Smooth muscle cell (in vitro differentiated cells): Measurements from ENCODE around the gene NFIA. TPM values are rescaled to one million over a fixed set of nuclear protein-coding genes. Genes with fewer than 3 reads are reported as not detected.

Experiments
- DNase-seq: peaks from one replicate; lab custom pipeline; 2025; ENCODE audit not compliant: unreplicated experiment; lab: John Stamatoyannopoulos, UW
- H2AFZ ChIP-seq: fragments of 200-600 bp; sonication (generic); 2 replicates; pipeline ENCODE4 v1.6.0; 2016; ENCODE audit warnings: antibody characterized with exemption, low read depth, mild to moderate bottlenecking
- H3F3A ChIP-seq: fragments of 200-600 bp; sonication (generic); 2 replicates; pipeline ENCODE4 v1.6.0; 2017; ENCODE audit warnings: antibody characterized with exemption, low read depth
- H3K27ac ChIP-seq: fragments of 200-600 bp; sonication (generic); 2 replicates; pipeline ENCODE4 v1.5.1; 2016; ENCODE audit warnings: low read depth, mild to moderate bottlenecking
- H3K27me3 ChIP-seq: fragments of 200-600 bp; sonication (generic); 2 replicates; pipeline ENCODE4 v1.6.1; 2016; ENCODE audit warnings: low read depth, mild to moderate bottlenecking
- H3K36me3 ChIP-seq: fragments of 200-600 bp; sonication (generic); 2 replicates; pipeline ENCODE4 v1.5.1; 2016; ENCODE audit warnings: low read depth
- H3K4me1 ChIP-seq: fragments of 200-600 bp; sonication (generic); 2 replicates; pipeline ENCODE4 v1.5.1; 2016; ENCODE audit warnings: low read depth
- H3K4me2 ChIP-seq: fragments of 200-600 bp; sonication (generic); 2 replicates; pipeline ENCODE4 v1.6.0; 2016; ENCODE audit warnings: mild to moderate bottlenecking
- H3K4me3 ChIP-seq: fragments of 200-600 bp; sonication (generic); 2 replicates; pipeline ENCODE4 v1.5.1; 2016; ENCODE audit warnings: mild to moderate bottlenecking
- H3K79me2 ChIP-seq: fragments of 200-600 bp; sonication (generic); 2 replicates; pipeline ENCODE4 v1.6.0; 2016; ENCODE audit warnings: low read depth, mild to moderate bottlenecking
- H3K9ac ChIP-seq: fragments of 200-600 bp; sonication (generic); 2 replicates; pipeline ENCODE4 v1.6.0; 2016; ENCODE audit warnings: low read depth
- H3K9me3 ChIP-seq: fragments of 200-600 bp; sonication (generic); replicated peaks from 2 replicates; pipeline ENCODE4 v1.5.1; 2016; ENCODE audit warnings: low read depth
- H4K20me1 ChIP-seq: fragments of 200-600 bp; sonication (generic); 2 replicates; pipeline ENCODE4 v1.6.0; 2016; ENCODE audit warnings: low read depth
- WGBS: methylation state at CpG from one replicate; pipeline ENCODE4 v1.1.7; 2016; ENCODE audit warnings: low lambda C conversion rate; 5-methylcytosine and 5-hydroxymethylcytosine counted together
- polyA plus RNA-seq: library from polyadenylated mRNA; unstranded; fragments of >200 nt; fragmentation: Nextera tagmentation; extraction: Ambion mirVana; gene quantifications from 2 replicates; pipeline ENCODE4 v1.2.1, GENCODE V29; 2016
- total RNA-seq: library from RNA; depleted of rRNA; stranded (reverse); fragments of >200 nt; gene quantifications from 2 replicates; pipeline ENCODE4 v1.2.3, GENCODE V29; 2014
- TF ChIP-seq, protein P1 (sequence below): fragments of 200-600 bp; sonication (generic); IDR thresholded peaks from 2 replicates; pipeline ENCODE4 v1.5.1; 2017; ENCODE audit warnings: borderline replicate concordance, mild to moderate bottlenecking, antibody characterized with exemption; ENCODE audit not compliant: insufficient read depth, poor library complexity, severe bottlenecking

Gene NFIA
- total and polyA plus RNA-seq, 2 experiments from 2014 or later = 5.0 to 6.2 TPM

GRCh38 chr1:61171346-61171745, 89.0 kb downstream of the NFIA start:
- 67% methylated on average over 2 of the region's 2 CpGs for whole genome bisulfite sequencing

GRCh38 chr1:61171974-61172373, 89.6 kb downstream of the NFIA start:
- no peak overlapping the region for H3K4me2 ChIP-seq

More at GRCh38 chr1:61171346-61171745, 89.0 kb downstream of the NFIA start:
- no peak for DNase-seq
- H3K4me2 ChIP-seq = no peak overlapping the region
- no peaks in the 10 kb centered on the region for H3K79me2 ChIP-seq
- H2AFZ ChIP-seq = no peak overlapping the region
- no peak overlapping the region for H3K4me3 ChIP-seq
- no peak overlapping the region for H3K9ac ChIP-seq
- H3K9me3 ChIP-seq = no peaks in the 10 kb centered on the region
- no peaks in the 10 kb centered on the region for H3K4me1 ChIP-seq
- no peaks in the 10 kb centered on the region for H3F3A ChIP-seq
- no peak overlapping the region for H3K27ac ChIP-seq
- H3K27me3 ChIP-seq = no peaks in the 10 kb centered on the region
- peaks cover 3% of the 10 kb centered on the region for H4K20me1 ChIP-seq
- H3K36me3 ChIP-seq = no peaks in the 10 kb centered on the region
- TF ChIP-seq, protein P1, sequence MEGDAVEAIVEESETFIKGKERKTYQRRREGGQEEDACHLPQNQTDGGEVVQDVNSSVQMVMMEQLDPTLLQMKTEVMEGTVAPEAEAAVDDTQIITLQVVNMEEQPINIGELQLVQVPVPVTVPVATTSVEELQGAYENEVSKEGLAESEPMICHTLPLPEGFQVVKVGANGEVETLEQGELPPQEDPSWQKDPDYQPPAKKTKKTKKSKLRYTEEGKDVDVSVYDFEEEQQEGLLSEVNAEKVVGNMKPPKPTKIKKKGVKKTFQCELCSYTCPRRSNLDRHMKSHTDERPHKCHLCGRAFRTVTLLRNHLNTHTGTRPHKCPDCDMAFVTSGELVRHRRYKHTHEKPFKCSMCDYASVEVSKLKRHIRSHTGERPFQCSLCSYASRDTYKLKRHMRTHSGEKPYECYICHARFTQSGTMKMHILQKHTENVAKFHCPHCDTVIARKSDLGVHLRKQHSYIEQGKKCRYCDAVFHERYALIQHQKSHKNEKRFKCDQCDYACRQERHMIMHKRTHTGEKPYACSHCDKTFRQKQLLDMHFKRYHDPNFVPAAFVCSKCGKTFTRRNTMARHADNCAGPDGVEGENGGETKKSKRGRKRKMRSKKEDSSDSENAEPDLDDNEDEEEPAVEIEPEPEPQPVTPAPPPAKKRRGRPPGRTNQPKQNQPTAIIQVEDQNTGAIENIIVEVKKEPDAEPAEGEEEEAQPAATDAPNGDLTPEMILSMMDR = no peak

DNA sequence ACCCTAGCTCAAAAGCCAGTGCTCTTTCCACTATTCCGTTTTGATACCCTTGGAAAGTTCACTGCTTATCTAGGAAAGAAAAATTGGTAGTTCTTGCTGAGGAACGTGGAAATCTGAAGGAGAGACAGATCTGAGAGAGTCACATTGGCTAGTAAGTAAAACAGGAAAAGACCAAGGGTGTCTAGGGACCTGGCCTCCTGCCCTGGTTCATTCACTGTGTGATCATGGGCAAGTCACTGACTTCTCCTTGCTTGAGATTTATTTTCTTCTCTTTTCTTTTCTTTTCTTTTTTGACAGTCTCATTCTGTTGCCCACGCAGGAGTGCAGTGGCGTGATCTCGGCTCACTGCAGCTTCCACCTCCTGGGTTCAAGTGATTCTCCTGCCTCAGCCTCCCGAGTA, 90.8 kb downstream of the NFIA start:
- Histone ChIP-seq H3K4me3 (no peak overlapping the region), H3K36me3 (no peaks in the 10 kb centered on the region), H3K27ac (no peak overlapping the region), H3K4me2 (no peak overlapping the region), H3K79me2 (no peaks in the 10 kb centered on the region), H4K20me1 (peaks cover 3% of the 10 kb centered on the region), H3F3A (no peaks in the 10 kb centered on the region), H2AFZ (no peak overlapping the region), H3K9ac (no peak overlapping the region), H3K27me3 (peaks cover 7% of the 10 kb centered on the region), H3K9me3 (no peaks in the 10 kb centered on the region), H3K4me1 (no peaks in the 10 kb centered on the region)
- DNase-seq = no peak
- TF ChIP-seq, protein P1 = no peak
- 94% methylated on average over 6 of the region's 6 CpGs for WGBS

More at GRCh38 chr1:61171974-61172373, 89.6 kb downstream of the NFIA start:
- H3K79me2 ChIP-seq = no peaks in the 10 kb centered on the region
- H3K9me3 ChIP-seq = no peaks in the 10 kb centered on the region
- H3K4me1 ChIP-seq = no peaks in the 10 kb centered on the region
- no peak overlapping the region for H2AFZ ChIP-seq
- H3K27me3 ChIP-seq = no peaks in the 10 kb centered on the region
- H3K9ac ChIP-seq = no peak overlapping the region
- TF ChIP-seq, protein P1 = no peak
- H4K20me1 ChIP-seq = peaks cover 3% of the 10 kb centered on the region
- no peaks in the 10 kb centered on the region for H3F3A ChIP-seq
- no peak overlapping the region for H3K27ac ChIP-seq
- DNase-seq = no peak
- WGBS = 68% methylated on average over 4 of the region's 4 CpGs
- H3K36me3 ChIP-seq = no peaks in the 10 kb centered on the region
- no peak overlapping the region for H3K4me3 ChIP-seq

DNA sequence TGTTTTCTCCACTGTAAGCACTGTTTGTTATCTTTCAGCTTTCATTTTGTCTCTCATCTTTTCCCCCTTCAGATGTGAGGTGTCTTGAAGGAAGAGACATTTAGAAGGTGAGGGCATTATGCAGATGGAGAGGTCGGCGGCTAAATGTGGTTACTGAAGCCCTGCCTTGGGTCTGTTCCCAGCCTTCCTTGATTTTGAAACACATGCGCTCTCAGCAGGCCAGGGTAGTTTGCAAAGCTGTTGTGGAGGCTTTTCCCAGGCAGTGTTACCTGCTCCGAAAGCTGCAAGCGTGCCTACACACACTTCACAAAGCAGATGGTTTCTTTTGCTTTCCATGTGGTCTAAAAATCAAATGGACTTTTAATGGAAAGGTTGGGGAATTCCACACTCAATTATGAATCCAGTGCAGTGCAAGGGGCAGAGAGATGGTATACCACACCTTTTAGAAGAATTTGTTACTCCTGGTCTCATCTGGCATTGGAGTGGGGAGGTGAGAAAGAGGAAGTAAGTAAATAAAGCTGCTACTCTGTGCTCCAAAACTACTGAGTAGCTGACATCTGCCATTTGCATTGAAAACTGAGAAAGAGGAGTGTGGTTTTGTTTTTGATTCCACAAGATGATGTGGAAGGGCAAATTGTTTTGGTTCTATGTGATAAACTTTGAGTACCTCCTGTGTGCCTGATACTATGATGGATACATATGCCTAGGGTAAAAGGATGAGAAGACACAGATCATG, 91.9 kb downstream of the NFIA start:
- H3K79me2 ChIP-seq = no peaks in the 10 kb centered on the region
- WGBS = 88% methylated on average over 5 of the region's 5 CpGs

More for the DNA sequence above, 91.9 kb downstream of the NFIA start:
- Histone ChIP-seq H3K9ac (no peak overlapping the region), H3K9me3 (no peaks in the 10 kb centered on the region), H3K4me3 (no peak overlapping the region), H3K4me2 (no peak overlapping the region), H2AFZ (no peak overlapping the region), H3K27ac (no peak overlapping the region), H3K4me1 (no peaks in the 10 kb centered on the region), H3K27me3 (peaks cover 7% of the 10 kb centered on the region), H3F3A (no peaks in the 10 kb centered on the region), H4K20me1 (peaks cover 3% of the 10 kb centered on the region), H3K36me3 (no peaks in the 10 kb centered on the region)
- TF ChIP-seq, protein P1 = no peak
- DNase-seq = no peak
